ENCODE data around the gene MYO1H.

- no peak for TF ChIP-seq FOSL1 (IDR thresholded peaks at IDR 0.05; ENCODE audit: insufficient read depth, low read depth, low read length)
- no peak for TF ChIP-seq EZH2 (IDR thresholded peaks at IDR 0.05; ENCODE audit: low read depth, low read length, severe bottlenecking)
- TF ChIP-seq CTCF (IDR thresholded peaks at IDR 0.05; ENCODE audit: control extremely low read depth in 1 of 3, insufficient read depth in 1 of 3, low read depth in 1 of 3, low read length in 3 of 3), result no peak
- no peak for TF ChIP-seq TCF12 (IDR thresholded peaks at IDR 0.05; ENCODE audit: low read depth, low read length)
- no peak for TF ChIP-seq GABPA (IDR thresholded peaks at IDR 0.05; ENCODE audit: borderline replicate concordance, insufficient read depth, low read length)
- no peak for TF ChIP-seq POLR2AphosphoS5 (IDR thresholded peaks at IDR 0.05; ENCODE audit: low read depth, low read length)
- TF ChIP-seq SIN3A (conservative IDR thresholded peaks at IDR 0.05 in 1 of 2, IDR thresholded peaks at IDR 0.05 in 1 of 2; ENCODE audit: low read depth in 1 of 2, low read length in 2 of 2), result no peak
- no peak for TF ChIP-seq JUN (IDR thresholded peaks at IDR 0.05; ENCODE audit: low read depth, low read length)
- TF ChIP-seq EP300 (IDR thresholded peaks at IDR 0.05; ENCODE audit: borderline replicate concordance in 1 of 2, low read depth in 2 of 2, low read length in 2 of 2), result no peak
- TF ChIP-seq POLR2A (IDR thresholded peaks at IDR 0.05; ENCODE audit: control extremely low read depth in 1 of 2, low read depth in 2 of 2, low read length in 2 of 2), result no peak
- no peak for TF ChIP-seq CREB1 (IDR thresholded peaks at IDR 0.05)
- no peak for TF ChIP-seq RBBP5 (IDR thresholded peaks at IDR 0.05; ENCODE audit: borderline replicate concordance, low read depth, low read length)
- TF ChIP-seq ZNF274 (IDR thresholded peaks at IDR 0.05; ENCODE audit: borderline replicate concordance, extremely low read depth, low read length), result no peak
These were observed 96.6 kb downstream of the MYO1H start for GRCh38 chr12:109444259-109444658.
